GM23338 (cell line): ENCODE measurements around the gene CIRBP.

Source experiments
- CTCF ChIP-seq, 2 experiments: fragments of 200-600 bp in 1 of 2; sonication (generic) in 1 of 2; conservative IDR thresholded peaks; 2 replicates each; pipeline versions ENCODE4 v1.5.1 to v1.6.1; 2016 to 2017; ENCODE audit warnings: antibody characterized with exemption in 2 of 2, low read depth in 2 of 2, mild to moderate bottlenecking in 2 of 2, moderate library complexity in 1 of 2
- EZH2phosphoT487 ChIP-seq: fragments of 200-600 bp; sonication (generic); IDR thresholded peaks from one replicate; pipeline ENCODE4 v1.8.1; 2018; ENCODE audit warnings: antibody characterized with exemption; ENCODE audit not compliant: unreplicated experiment
- JUNB ChIP-seq: IDR thresholded peaks from one replicate; pipeline ENCODE4 v1.6.1; 2016; ENCODE audit warnings: antibody characterized with exemption; ENCODE audit not compliant: unreplicated experiment
- POLR2AphosphoS5 ChIP-seq: IDR thresholded peaks from 2 replicates; pipeline ENCODE4 v1.6.1; 2016; ENCODE audit warnings: antibody characterized with exemption, low read depth
- REST ChIP-seq: IDR thresholded peaks from one replicate; pipeline ENCODE4 v1.6.1; 2018; ENCODE audit warnings: antibody characterized with exemption; ENCODE audit not compliant: unreplicated experiment
- STAT1 ChIP-seq: IDR thresholded peaks from one replicate; pipeline ENCODE4 v1.6.1; 2016; ENCODE audit warnings: antibody characterized with exemption; ENCODE audit not compliant: unreplicated experiment

GRCh38 chr19:1252221-1252820, 16.8 kb upstream of the CIRBP start:
- no peak for TF ChIP-seq REST
- no peak for TF ChIP-seq STAT1
- no peak for TF ChIP-seq EZH2phosphoT487
- no peak for TF ChIP-seq CTCF (conservative IDR thresholded peaks at IDR 0.05; ENCODE audit: low read depth in 2 of 2)
- no peak for TF ChIP-seq POLR2AphosphoS5
- no peak for TF ChIP-seq JUNB
